ENCODE results near the gene EDRF1. TPM values are rescaled to one million over a fixed set of nuclear protein-coding genes. Genes with fewer than 3 reads are reported as not detected.
A peak's percentile ranks its signal among the peaks of the same experiment; 100 is the strongest.

Gene EDRF1
- total RNA-seq, 1 donor from 2014 or later, result 10.1 TPM

DNA sequence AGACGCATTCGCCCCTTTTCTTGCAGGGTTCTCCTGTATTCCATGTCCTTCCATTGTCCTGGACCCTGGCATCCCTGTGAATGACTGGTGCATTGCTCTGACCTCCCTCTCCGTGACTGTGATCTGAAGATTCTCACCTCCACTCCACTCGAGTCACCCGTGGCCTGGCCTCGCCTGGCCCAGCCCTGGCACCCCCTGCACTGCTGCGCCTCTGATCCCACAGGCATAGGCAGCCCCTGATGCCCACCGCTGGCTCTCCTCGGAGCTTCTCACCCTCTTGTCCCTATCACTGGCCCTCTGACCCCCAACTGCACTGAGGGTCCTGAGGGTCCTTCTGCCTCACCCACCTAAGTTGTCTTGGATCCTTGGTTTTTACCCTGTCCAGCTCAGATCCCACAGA lies 58.3 kb downstream of the EDRF1 start:
- ATAC-seq (ENCODE audit: poor library complexity), result no peak

DNA sequence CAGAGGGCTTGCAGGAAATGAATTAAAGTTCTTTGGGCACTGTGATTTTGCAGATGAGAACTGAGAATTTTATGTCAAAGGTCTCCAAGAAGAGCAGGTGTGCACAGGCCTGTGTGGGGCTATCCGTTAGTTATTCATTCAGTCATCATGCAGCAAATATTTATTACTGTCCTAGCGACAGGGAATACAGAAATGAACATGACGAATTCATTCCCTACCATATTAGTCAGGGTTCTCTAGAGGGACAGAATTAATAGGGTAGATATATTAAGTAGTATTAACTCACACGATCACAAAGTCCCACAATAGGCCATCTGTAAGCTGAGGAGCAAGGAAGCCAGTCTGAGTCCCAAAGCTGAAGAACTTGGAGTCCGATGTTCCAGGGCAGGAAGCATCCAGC lies 59.0 kb downstream of the EDRF1 start:
- intact Hi-C loops (cut with DNase I), result no loop called here
- DNase-seq (no peak), ATAC-seq (ENCODE audit: poor library complexity) (no peak)

More for the DNA sequence above, 58.3 kb downstream of the EDRF1 start:
- DNase-seq, result no peak
- intact Hi-C loops (cut with DNase I), result no loop called here

- intact Hi-C loops (cut with DNase I), result no loop called here
- ATAC-seq (ENCODE audit: poor library complexity), result no peak
- no peak for DNase-seq
Observed at GRCh38 chr10:125779403-125780327, 60.2 kb downstream of the EDRF1 start.

DNA sequence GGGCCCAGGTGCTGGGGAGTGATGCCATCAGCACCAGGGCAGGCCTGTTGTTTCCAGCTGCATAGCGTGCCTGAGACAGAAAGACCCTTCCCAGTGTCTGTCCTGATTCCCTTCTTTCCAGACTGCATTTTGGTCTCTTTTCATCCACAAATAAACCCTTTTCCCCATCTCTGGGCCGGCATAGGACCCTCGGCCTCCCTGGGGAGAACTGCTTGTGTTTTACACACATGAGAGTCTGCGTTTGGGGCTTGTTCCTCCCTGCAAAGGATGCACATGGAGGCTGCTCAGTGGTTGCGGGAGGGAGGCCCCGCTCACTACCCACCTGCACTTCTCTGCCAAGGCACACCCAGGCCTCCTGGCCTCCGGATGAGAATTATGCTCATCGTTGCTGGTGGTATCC lies 61.9 kb downstream of the EDRF1 start:
- intact Hi-C loops (cut with DNase I), result no loop called here
- ATAC-seq (ENCODE audit: poor library complexity), result no peak
- no peak for DNase-seq

GRCh38 chr10:125782054-125782453 lies 62.5 kb downstream of the EDRF1 start:
- DNase-seq, result no peak
- intact Hi-C loops (cut with DNase I), result no loop called here
- ATAC-seq (ENCODE audit: poor library complexity), result no peak

GRCh38 chr10:125782616-125783015 lies 63.1 kb downstream of the EDRF1 start:
- intact Hi-C loops (cut with DNase I), result no loop called here
- DNase-seq (no peak), ATAC-seq (ENCODE audit: poor library complexity) (no peak)

GRCh38 chr10:125783408-125783807 lies 63.9 kb downstream of the EDRF1 start:
- intact Hi-C loops (cut with DNase I), result no loop called here
- DNase-seq (no peak), ATAC-seq (ENCODE audit: poor library complexity) (no peak)

DNA sequence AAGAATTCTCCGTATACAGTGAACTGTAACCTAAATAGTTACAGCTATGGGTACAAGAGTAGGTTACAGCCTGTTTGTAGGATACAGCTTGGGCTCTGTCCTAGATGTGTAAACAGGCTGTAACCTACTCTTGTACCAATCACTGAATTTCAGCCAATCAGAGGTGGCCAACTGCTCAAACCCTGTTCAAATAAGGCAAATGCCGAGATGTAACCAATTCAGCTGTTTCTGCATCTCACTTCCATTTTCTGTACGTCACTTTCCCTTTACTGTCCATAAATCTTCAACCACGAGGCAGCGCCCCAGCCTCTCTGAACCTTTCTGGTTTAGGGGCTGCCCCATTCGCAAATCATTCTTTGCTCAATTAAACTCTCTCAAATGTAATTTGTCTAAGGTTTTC lies 64.4 kb downstream of the EDRF1 start:
- DNase-seq, result no peak
- no peak for ATAC-seq (ENCODE audit: poor library complexity)
- intact Hi-C loops (cut with DNase I), result no loop called here

DNA sequence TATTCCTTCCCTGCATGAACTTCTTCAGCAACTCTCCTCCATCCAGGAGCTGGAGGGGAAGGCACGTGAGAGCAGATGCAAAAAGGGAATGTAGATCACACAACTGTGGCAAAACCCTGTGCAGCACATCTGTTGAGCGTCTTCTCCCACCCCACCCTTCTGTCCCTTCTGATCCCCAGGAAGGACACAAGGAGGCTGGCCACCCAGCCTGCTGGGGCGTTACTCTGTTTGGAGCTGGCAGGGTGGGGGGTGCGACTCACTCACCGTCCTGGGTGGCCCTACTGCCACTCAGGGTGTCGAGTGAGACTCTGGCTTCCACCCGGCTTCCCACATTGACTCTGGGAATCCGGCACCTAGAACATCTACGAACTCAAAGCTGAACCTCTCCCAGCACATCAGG lies 66.3 kb downstream of the EDRF1 start:
- DNase-seq, result no peak
- intact Hi-C loops (cut with DNase I), result no loop called here
- no peak for ATAC-seq (ENCODE audit: poor library complexity)

- intact Hi-C loops (cut with DNase I), result no loop called here
- ATAC-seq (ENCODE audit: poor library complexity), result no peak
Observed at GRCh38 chr10:125788156-125789034, 68.9 kb downstream of the EDRF1 start.

DNA sequence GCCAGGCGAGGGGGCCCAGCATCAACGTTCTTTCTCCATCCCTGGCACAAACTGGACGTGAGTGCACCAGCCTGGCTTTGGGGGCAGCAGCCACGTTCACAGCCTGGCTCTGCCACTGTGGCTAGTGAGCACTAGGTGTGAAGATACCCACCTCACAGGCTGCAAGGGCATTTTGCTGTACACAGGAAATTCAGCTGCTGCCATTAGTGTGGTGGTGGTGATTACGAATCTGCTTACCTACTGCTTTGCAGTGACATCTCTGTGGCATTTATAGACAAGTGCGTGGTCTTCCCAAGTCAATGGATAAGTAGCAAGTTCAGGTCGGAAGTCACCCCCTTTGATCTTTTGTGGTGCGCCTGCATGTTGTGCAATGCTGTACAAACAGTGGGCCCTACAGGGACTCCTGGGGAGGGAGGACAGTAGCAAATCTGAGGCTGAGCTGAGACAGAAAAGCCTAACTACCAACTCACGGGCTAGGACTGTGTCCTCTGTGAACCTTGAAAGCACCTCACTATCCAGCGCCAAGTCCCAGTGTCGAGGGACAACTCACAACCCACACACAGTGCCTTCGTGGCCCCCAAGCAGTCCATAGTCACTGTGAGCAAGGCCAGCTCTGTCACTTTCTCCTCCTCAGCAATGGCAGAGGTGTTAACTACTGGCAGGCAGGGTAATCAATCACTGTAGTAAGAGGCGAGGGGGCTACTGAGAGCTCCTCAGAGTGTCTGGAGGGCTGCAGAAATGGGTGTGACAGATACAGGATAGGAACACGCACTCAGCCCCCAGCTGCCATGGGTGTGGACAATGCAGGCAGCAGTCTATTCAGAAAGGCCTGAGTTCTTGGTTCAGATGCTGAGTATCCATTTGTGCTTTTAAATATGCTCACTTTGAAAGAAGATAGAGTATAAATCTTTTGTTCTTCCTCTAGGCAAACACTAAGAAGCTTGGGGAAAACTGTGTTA lies 73.1 kb downstream of the EDRF1 start:
- ATAC-seq (ENCODE audit: poor library complexity), result no peak
- no peak for DNase-seq
- intact Hi-C loops (cut with DNase I), result no loop called here

More at GRCh38 chr10:125788156-125789034, 68.9 kb downstream of the EDRF1 start:
- no peak for DNase-seq

- no peak for DNase-seq
- intact Hi-C loops (cut with DNase I), result no loop called here
- peak; percentile 81 for ATAC-seq (ENCODE audit: poor library complexity)
Observed at GRCh38 chr10:125795128-125795527, 75.6 kb downstream of the EDRF1 start.

DNA sequence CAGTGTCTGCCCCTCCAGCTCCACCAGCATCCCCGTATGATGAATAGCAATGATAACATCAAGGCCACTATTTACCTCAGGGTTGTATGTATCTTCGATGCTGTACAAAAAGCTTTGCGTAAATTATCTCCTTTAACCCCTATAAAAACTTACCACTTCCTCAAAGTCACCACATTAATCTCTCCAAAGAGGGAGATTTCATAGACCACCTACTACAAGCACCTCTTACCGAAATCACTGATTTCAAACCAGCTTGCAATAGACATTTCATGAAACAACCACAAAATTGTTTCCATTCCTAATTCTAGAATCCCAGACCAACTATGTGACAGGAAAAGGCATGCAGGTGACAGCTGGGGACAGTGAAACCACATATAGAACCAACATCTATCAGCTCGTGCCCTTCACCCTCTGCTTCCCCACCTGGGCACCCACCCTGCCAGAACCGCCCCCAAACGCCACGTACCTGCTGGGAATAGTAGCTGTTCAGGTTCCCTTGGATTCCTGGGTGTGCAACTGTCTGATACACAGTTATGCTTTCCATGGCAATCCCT lies 76.2 kb downstream of the EDRF1 start:
- no peak for DNase-seq
- intact Hi-C loops (cut with DNase I), result no loop called here
- ATAC-seq (ENCODE audit: poor library complexity), result no peak

- no peak for DNase-seq
- intact Hi-C loops (cut with DNase I), result no loop called here
- no peak for ATAC-seq (ENCODE audit: poor library complexity)
Observed at GRCh38 chr10:125797424-125797823, 77.9 kb downstream of the EDRF1 start.

DNA sequence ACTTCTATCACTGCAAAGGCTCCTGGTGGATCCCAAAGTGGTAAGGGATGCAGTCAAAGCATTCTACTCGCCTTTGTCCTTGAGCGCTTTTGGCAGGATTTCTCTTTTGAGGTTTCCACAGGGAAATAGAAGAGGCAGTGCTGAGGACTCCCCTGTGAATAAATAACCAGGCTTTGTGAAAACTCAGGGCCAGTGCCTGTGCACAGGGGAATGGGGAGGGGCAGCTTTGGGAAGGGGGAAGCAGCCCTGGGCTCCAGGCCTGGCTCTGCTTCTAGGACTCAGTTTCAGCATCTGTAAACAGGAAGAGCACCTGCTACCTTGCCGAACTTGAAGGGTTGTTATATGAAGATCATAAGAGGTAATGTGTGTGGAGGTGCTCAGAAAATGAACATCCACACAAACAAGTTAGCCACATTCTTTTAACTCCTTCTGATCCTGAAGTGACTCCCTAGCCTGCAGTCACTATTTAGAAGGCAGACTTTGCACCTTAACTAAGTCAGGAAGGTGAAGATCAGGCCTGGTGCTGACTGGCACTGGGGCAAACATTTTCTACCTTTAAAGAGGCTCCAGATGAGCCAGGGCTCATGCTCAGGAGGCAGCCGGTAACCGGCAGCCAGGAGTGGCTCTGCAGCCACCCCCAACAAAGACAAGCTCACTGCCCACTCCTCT lies 78.6 kb downstream of the EDRF1 start:
- DNase-seq, result no peak
- ATAC-seq (ENCODE audit: poor library complexity), result no peak
- intact Hi-C loops (cut with DNase I), result no loop called here

DNA sequence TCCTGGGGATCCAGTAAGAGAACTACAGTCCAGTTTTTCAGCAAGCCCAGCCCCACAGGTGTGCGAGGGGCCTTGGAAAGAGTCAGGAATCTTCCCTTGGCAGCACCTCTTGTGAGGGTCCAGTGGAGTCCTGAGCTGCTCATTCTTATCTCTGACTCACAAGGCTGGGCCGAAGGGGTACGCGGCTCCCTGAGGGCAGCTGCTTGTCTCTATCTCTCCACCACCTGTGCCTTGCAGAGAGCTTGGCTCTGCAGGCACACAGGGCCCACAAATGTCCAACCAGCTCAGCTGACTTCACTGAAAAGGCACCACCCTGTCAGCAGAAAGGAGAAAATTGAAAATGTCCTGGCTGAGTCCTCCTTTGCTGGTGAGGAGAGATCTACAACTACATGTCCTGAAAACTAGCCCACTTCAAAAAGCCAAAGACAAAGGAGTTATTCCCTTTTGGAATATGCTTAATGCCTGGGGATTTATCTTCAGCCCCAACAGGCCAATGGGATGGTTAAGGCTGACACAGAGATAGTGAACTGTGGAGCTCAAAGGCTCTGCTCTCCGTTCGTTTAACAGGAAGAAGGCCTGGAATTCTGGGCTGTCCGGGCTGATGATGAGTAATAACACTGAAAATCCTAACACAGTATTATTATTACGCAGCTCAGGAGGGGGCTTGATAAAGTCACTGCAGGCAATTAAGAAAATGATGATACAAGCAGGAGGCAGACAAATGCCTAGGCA lies 80.1 kb downstream of the EDRF1 start:
- ATAC-seq (ENCODE audit: poor library complexity) (no peak), DNase-seq (no peak)
- intact Hi-C loops (cut with DNase I), result no loop called here

DNA sequence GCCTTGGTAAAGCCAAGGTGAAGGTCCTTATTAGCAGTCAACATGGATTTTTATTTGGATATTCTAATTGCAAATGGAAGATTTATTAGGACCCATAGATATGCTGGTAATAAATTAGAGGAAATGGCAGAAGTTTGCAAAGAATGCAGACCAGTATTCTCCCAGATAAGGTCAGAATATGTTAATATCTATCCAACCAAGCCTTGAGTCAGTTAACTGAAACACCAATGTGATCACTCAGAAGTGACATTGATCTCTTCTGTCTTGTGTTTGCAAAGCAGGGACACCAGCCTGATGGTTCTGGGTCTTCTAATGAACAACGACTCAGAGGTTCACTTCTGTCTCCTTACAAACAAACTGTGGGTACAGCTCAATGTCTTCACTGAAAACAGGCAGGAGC lies 82.1 kb downstream of the EDRF1 start:
- ATAC-seq (ENCODE audit: poor library complexity), result no peak
- DNase-seq, result no peak
- intact Hi-C loops (cut with DNase I), result no loop called here
